GM23338 (cell line): ENCODE results near the gene GPR82. TPM values are rescaled to one million over a fixed set of nuclear protein-coding genes. Genes with fewer than 3 reads are reported as not detected.

Experiments used
- ATAC-seq: fragments of 200-7000 bp; cut with Tn5 transposase; 3 replicates; pipeline ENCODE4 v1.9.1; 2020
- DNase-seq: peaks from one replicate; pipeline ENCODE4 v3.0.0-alpha.2; 2015; ENCODE audit warnings: low spot score
- H2AFZ ChIP-seq: fragments of 200-600 bp; sonication (generic); 2 replicates; pipeline ENCODE4 v1.8.0; 2016; ENCODE audit warnings: antibody characterized with exemption, mild to moderate bottlenecking, moderate library complexity
- H3F3A ChIP-seq: fragments of 200-600 bp; sonication (generic); replicated peaks from 2 replicates; pipeline ENCODE4 v1.8.0; 2017; ENCODE audit warnings: antibody characterized with exemption, mixed run types, low read depth
- H3K27ac ChIP-seq: fragments of 200-600 bp; sonication (generic); 2 replicates; pipeline ENCODE4 v1.6.1; 2016; ENCODE audit warnings: low read depth
- H3K27me3 ChIP-seq: fragments of 200-600 bp; sonication (generic); 2 replicates; pipeline ENCODE4 v1.8.0; 2016; ENCODE audit warnings: mild to moderate bottlenecking, mixed run types, moderate library complexity; ENCODE audit not compliant: insufficient read depth
- H3K36me3 ChIP-seq: fragments of 200-600 bp; sonication (generic); 2 replicates; pipeline ENCODE4 v1.8.0; 2016; ENCODE audit warnings: mild to moderate bottlenecking; ENCODE audit not compliant: insufficient read depth
- H3K4me1 ChIP-seq: fragments of 200-600 bp; sonication (generic); 2 replicates; pipeline ENCODE4 v1.8.0; 2016; ENCODE audit warnings: mild to moderate bottlenecking, moderate library complexity; ENCODE audit not compliant: insufficient read depth
- H3K4me2 ChIP-seq: fragments of 200-600 bp; sonication (generic); 2 replicates; pipeline ENCODE4 v1.7.1; 2017; ENCODE audit warnings: mixed run types
- H3K4me3 ChIP-seq: fragments of 200-600 bp; sonication (generic); 2 replicates; pipeline ENCODE4 v1.6.1; 2016; ENCODE audit warnings: mixed run types
- H3K79me2 ChIP-seq: fragments of 200-600 bp; sonication (generic); replicated peaks from 2 replicates; pipeline ENCODE4 v1.8.0; 2017; ENCODE audit warnings: mild to moderate bottlenecking; ENCODE audit not compliant: insufficient read depth
- H3K9me2 ChIP-seq: fragments of 200-600 bp; sonication (generic); 2 replicates; pipeline ENCODE4 v1.8.0; 2017; ENCODE audit not compliant: insufficient read depth
- H4K20me1 ChIP-seq: fragments of 200-600 bp; sonication (generic); replicated peaks from 2 replicates; pipeline ENCODE4 v1.8.0; 2017; ENCODE audit warnings: mild to moderate bottlenecking; ENCODE audit not compliant: insufficient read depth
- H3K27ac Mint-ChIP-seq: 2 replicates; pipeline ENCODE4 v1.8.0; 2020; ENCODE audit warnings: inconsistent platforms, mild to moderate bottlenecking, moderate library complexity, mixed read lengths
- H3K27me3 Mint-ChIP-seq: 3 replicates; pipeline ENCODE4 v1.8.0; 2022; ENCODE audit warnings: low read depth, mild to moderate bottlenecking, moderate library complexity, mixed read lengths, inconsistent platforms; ENCODE audit not compliant: insufficient read depth, poor library complexity
- H3K36me3 Mint-ChIP-seq: 3 replicates; pipeline ENCODE4 v1.8.0; 2021; ENCODE audit warnings: low read depth, mild to moderate bottlenecking, inconsistent platforms, moderate library complexity, mixed read lengths
- H3K4me1 Mint-ChIP-seq: 3 replicates; pipeline ENCODE4 v1.8.0; 2020; ENCODE audit warnings: mild to moderate bottlenecking, inconsistent platforms, mixed read lengths
- H3K4me3 Mint-ChIP-seq: 3 replicates; pipeline ENCODE4 v1.8.0; 2021; ENCODE audit warnings: moderate library complexity, mild to moderate bottlenecking, inconsistent platforms, mixed read lengths
- H3K9me3 Mint-ChIP-seq: 3 replicates; pipeline ENCODE4 v1.8.0; 2020; ENCODE audit warnings: moderate library complexity, mild to moderate bottlenecking, inconsistent platforms, mixed read lengths
- JUNB ChIP-seq: IDR thresholded peaks from one replicate; pipeline ENCODE4 v1.6.1; 2016; ENCODE audit warnings: antibody characterized with exemption; ENCODE audit not compliant: unreplicated experiment
- STAT1 ChIP-seq: IDR thresholded peaks from one replicate; pipeline ENCODE4 v1.6.1; 2016; ENCODE audit warnings: antibody characterized with exemption; ENCODE audit not compliant: unreplicated experiment
- polyA plus RNA-seq: library from polyadenylated mRNA; unstranded; fragments of >200 nt; fragmentation: Nextera tagmentation; extraction: Ambion mirVana; gene quantifications from 2 replicates; pipeline ENCODE4 v1.2.1, GENCODE V29; 2016
- total RNA-seq: library from RNA; depleted of rRNA; stranded (reverse); fragments of >200 nt; shearing (Covaris generic); gene quantifications from 2 replicates; pipeline ENCODE4 v1.2.3, GENCODE V29; 2014
- TF ChIP-seq, protein P1 (sequence below): fragments of 250-450 bp; sonication (Bioruptor Pico); IDR thresholded peaks from 2 replicates; pipeline ENCODE4 v1.5.0; 2020; ENCODE audit warnings: mild to moderate bottlenecking, moderate library complexity
- TF ChIP-seq, protein P2 (sequence below): IDR thresholded peaks from 2 replicates; pipeline ENCODE4 v1.6.1; 2016; ENCODE audit warnings: antibody characterized with exemption

The GPR82 gene
- total and polyA plus RNA-seq, 2 experiments from 2014 or later, result 0.32 TPM; not detected in 1

DNA sequence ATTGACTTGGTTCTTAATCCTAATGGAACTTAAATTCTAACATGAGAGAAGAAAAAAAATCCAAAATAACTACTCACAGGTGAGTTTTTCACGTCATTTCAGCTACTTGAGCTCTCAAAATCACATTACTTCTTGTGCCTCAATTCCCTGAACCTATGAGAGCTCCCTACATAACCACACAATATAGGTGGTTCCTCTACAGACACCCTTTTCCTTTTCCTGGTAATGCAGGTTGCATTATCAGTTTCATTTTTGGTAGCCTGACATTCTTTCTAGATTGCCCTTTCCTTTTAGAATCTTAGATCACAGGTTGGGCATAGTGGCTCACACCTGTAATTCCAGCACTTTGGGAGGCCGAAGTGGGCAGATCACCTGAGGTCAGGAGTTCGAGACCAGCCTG lies 31.0 kb upstream of the GPR82 start (continued):
- TF ChIP-seq, protein P1, sequence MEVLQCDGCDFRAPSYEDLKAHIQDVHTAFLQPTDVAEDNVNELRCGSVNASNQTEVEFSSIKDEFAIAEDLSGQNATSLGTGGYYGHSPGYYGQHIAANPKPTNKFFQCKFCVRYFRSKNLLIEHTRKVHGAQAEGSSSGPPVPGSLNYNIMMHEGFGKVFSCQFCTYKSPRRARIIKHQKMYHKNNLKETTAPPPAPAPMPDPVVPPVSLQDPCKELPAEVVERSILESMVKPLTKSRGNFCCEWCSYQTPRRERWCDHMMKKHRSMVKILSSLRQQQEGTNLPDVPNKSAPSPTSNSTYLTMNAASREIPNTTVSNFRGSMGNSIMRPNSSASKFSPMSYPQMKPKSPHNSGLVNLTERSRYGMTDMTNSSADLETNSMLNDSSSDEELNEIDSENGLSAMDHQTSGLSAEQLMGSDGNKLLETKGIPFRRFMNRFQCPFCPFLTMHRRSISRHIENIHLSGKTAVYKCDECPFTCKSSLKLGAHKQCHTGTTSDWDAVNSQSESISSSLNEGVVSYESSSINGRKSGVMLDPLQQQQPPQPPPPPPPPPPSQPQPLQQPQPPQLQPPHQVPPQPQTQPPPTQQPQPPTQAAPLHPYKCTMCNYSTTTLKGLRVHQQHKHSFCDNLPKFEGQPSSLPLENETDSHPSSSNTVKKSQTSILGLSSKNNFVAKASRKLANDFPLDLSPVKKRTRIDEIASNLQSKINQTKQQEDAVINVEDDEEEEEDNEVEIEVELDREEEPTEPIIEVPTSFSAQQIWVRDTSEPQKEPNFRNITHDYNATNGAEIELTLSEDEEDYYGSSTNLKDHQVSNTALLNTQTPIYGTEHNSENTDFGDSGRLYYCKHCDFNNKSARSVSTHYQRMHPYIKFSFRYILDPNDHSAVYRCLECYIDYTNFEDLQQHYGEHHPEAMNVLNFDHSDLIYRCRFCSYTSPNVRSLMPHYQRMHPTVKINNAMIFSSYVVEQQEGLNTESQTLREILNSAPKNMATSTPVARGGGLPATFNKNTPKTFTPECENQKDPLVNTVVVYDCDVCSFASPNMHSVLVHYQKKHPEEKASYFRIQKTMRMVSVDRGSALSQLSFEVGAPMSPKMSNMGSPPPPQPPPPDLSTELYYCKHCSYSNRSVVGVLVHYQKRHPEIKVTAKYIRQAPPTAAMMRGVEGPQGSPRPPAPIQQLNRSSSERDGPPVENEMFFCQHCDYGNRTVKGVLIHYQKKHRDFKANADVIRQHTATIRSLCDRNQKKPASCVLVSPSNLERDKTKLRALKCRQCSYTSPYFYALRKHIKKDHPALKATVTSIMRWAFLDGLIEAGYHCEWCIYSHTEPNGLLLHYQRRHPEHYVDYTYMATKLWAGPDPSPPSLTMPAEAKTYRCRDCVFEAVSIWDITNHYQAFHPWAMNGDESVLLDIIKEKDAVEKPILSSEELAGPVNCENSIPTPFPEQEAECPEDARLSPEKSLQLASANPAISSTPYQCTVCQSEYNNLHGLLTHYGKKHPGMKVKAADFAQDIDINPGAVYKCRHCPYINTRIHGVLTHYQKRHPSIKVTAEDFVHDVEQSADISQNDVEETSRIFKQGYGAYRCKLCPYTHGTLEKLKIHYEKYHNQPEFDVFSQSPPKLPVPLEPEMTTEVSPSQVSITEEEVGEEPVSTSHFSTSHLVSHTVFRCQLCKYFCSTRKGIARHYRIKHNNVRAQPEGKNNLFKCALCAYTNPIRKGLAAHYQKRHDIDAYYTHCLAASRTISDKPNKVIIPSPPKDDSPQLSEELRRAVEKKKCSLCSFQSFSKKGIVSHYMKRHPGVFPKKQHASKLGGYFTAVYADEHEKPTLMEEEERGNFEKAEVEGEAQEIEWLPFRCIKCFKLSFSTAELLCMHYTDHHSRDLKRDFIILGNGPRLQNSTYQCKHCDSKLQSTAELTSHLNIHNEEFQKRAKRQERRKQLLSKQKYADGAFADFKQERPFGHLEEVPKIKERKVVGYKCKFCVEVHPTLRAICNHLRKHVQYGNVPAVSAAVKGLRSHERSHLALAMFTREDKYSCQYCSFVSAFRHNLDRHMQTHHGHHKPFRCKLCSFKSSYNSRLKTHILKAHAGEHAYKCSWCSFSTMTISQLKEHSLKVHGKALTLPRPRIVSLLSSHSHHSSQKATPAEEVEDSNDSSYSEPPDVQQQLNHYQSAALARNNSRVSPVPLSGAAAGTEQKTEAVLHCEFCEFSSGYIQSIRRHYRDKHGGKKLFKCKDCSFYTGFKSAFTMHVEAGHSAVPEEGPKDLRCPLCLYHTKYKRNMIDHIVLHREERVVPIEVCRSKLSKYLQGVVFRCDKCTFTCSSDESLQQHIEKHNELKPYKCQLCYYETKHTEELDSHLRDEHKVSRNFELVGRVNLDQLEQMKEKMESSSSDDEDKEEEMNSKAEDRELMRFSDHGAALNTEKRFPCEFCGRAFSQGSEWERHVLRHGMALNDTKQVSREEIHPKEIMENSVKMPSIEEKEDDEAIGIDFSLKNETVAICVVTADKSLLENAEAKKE, result no peak

DNA sequence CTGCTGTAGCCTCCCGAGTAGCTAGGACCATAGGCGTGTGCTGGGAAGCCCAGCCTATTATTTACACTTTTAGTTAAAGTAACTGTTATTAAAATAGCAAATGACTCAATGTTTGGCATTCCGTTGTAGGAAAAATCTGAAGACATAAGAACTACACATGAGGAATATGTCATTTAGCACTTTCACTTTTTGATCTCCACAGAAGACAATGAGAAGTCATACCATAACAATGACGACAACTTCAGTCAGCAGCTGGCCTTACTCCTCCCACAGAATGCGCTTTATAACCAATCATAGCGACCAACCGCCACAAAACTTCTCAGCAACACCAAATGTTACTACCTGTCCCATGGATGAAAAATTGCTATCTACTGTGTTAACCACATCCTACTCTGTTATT lies 28.6 kb upstream of the GPR82 start:
- Mint-ChIP-seq H3K27ac (no peak overlapping the region), H3K4me1 (peaks cover 6% of the 10 kb centered on the region; the same call in 2 of the 3 replicates), H3K36me3 (no peaks in the 10 kb centered on the region), H3K27me3 (no peaks in the 10 kb centered on the region), H3K9me3 (no peaks in the 10 kb centered on the region), H3K4me3 (no peak overlapping the region)
- no peaks in the 10 kb centered on the region for H3K79me2 ChIP-seq
- H3F3A ChIP-seq, result no peaks in the 10 kb centered on the region
- no peak overlapping the region; the same call in 1 of the 2 replicates for H3K4me2 ChIP-seq
- DNase-seq (peak; percentile 4), ATAC-seq (no peak)
- H3K27ac ChIP-seq, result no peak overlapping the region
- H4K20me1 ChIP-seq, result no peaks in the 10 kb centered on the region
- 0 out of 2 replicates have a peak, but pooled peaks cover 4% of the 10 kb centered on the region for H3K4me1 ChIP-seq
- no peak overlapping the region for H3K4me3 ChIP-seq
- no peaks in the 10 kb centered on the region for H3K27me3 ChIP-seq
- no peak overlapping the region for H2AFZ ChIP-seq
- no peaks in the 10 kb centered on the region for H3K36me3 ChIP-seq
- H3K9me2 ChIP-seq, result no peaks in the 10 kb centered on the region
- TF ChIP-seq, protein P1, result no peak
- no peak for TF ChIP-seq STAT1
- TF ChIP-seq JUNB, result no peak
- TF ChIP-seq, protein P2, sequence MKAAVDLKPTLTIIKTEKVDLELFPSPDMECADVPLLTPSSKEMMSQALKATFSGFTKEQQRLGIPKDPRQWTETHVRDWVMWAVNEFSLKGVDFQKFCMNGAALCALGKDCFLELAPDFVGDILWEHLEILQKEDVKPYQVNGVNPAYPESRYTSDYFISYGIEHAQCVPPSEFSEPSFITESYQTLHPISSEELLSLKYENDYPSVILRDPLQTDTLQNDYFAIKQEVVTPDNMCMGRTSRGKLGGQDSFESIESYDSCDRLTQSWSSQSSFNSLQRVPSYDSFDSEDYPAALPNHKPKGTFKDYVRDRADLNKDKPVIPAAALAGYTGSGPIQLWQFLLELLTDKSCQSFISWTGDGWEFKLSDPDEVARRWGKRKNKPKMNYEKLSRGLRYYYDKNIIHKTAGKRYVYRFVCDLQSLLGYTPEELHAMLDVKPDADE, result no peak
